GM18873 (cell line): ENCODE data around the gene GYG2.
A peak's percentile ranks its signal among the peaks of the same experiment; 100 is the strongest.
"Not testable (repeated sequence)": the region's sequence is repeated elsewhere in the genome, so short reads cannot be mapped to it uniquely, and the experiment has no call there.

Experiments
- ATAC-seq: cut with Tn5 transposase; IDR thresholded peaks from one replicate; pipeline ENCODE4 v1.9.1; 2021; ENCODE audit warnings: mild to moderate bottlenecking, moderate library complexity, moderate number of reproducible peaks; ENCODE audit not compliant: unreplicated experiment, low FRiP score

The GYG2 gene

GRCh38 chrX:2898846-2899512, 70.2 kb downstream of the GYG2 start:
- ATAC-seq: no peak

- ATAC-seq: no peak
Observed at GRCh38 chrX:2901367-2902036, 72.8 kb downstream of the GYG2 start.

GRCh38 chrX:2902841-2903240, 74.1 kb downstream of the GYG2 start:
- no peak for ATAC-seq

- no peak for ATAC-seq
Observed at GRCh38 chrX:2903366-2903765, 74.6 kb downstream of the GYG2 start.

- ATAC-seq: no peak
Observed at GRCh38 chrX:2907295-2907694, 78.6 kb downstream of the GYG2 start.

- no peak for ATAC-seq
Observed at GRCh38 chrX:2908125-2908685, 79.5 kb downstream of the GYG2 start.

- no peak for ATAC-seq
Observed at GRCh38 chrX:2910109-2910508, 81.4 kb downstream of the GYG2 start.

- ATAC-seq: no peak
Observed at GRCh38 chrX:2913118-2913517, 84.4 kb downstream of the GYG2 start.

- no peak for ATAC-seq
Observed at GRCh38 chrX:2917767-2918166, 89.0 kb downstream of the GYG2 start.

GRCh38 chrX:2921193-2921592, 92.5 kb downstream of the GYG2 start:
- ATAC-seq: no peak

GRCh38 chrX:2921750-2922149, 93.0 kb downstream of the GYG2 start:
- no peak for ATAC-seq

- ATAC-seq: no peak
Observed at GRCh38 chrX:2924151-2924550, 95.4 kb downstream of the GYG2 start.

GRCh38 chrX:2926255-2926654, 97.5 kb downstream of the GYG2 start:
- ATAC-seq: not testable (repeated sequence)

GRCh38 chrX:2926664-2927275, 98.0 kb downstream of the GYG2 start:
- ATAC-seq: no peak

- ATAC-seq: no peak
Observed at GRCh38 chrX:2928191-2928582, 99.5 kb downstream of the GYG2 start.

GRCh38 chrX:2928583-2929434, 100.1 kb downstream of the GYG2 start, which contains the start of gene ARSD:
Gene ARSD (minus strand): TSS chrX:2929339. CDS start chrX:2929275, 64 bp downstream.
- ATAC-seq: peak; percentile 75

GRCh38 chrX:2931155-2931554, 102.4 kb downstream of the GYG2 start:
- no peak for ATAC-seq

GRCh38 chrX:2931612-2932011, 102.9 kb downstream of the GYG2 start:
- ATAC-seq: no peak
